HEK293 (cell line): ENCODE measurements around the gene MYLK2.

ENCODE experiments used
- CTCF ChIA-PET: fragments of 350-600 bp; formaldehyde crosslinking; extraction: SDS; loops from one replicate; lab custom pipeline; 2021; ENCODE audit warnings: antibody characterized with exemption; lab: Yijun Ruan, JAX
- POLR2A ChIA-PET: fragments of 300-600 bp; formaldehyde crosslinking; extraction: SDS; loops from one replicate; lab custom pipeline; 2020; ENCODE audit warnings: antibody characterized with exemption, inconsistent platforms; lab: Yijun Ruan, JAX
- H3K27ac ChIP-seq: fragments of 200-500 bp; sonication (Bioruptor generic); 2 replicates; pipeline ENCODE4 v1.5.1; 2014; ENCODE audit warnings: low read depth, low read length, control low read depth, inconsistent platforms; ENCODE audit errors: extremely low read depth
- H3K36me3 ChIP-seq, 2 experiments: fragments of 200-500 bp in 1 of 2; sonication (Bioruptor generic) in 1 of 2; 1 replicate in 1 of 2; 2 replicates in 1 of 2; pipeline ENCODE4 v1.5.1; 2014 to 2017; ENCODE audit warnings: inconsistent platforms in 2 of 2, low read length in 2 of 2; ENCODE audit not compliant: control insufficient read depth in 2 of 2, insufficient read depth in 1 of 2
- H3K4me1 ChIP-seq: fragments of 200-500 bp; sonication (Bioruptor generic); 2 replicates; pipeline ENCODE4 v1.5.1; 2014; ENCODE audit warnings: mild to moderate bottlenecking, low read length, inconsistent platforms; ENCODE audit not compliant: control insufficient read depth, insufficient read depth
- H3K4me3 ChIP-seq: 2 replicates; pipeline ENCODE4 v1.5.1; 2011; ENCODE audit warnings: low read depth, mild to moderate bottlenecking, control low read depth, low read length, moderate library complexity
- H3K9me3 ChIP-seq: fragments of 200-500 bp; sonication (Bioruptor generic); 2 replicates; pipeline ENCODE4 v1.5.1; 2014; ENCODE audit warnings: low read depth, low read length, inconsistent platforms; ENCODE audit not compliant: control insufficient read depth, insufficient read depth
- KLF16 ChIP-seq: fragments of 450-650 bp; formaldehyde crosslinking; IDR thresholded peaks from 2 replicates; pipeline ENCODE4 v1.5.1; 2017; ENCODE audit warnings: missing biosample characterization, missing genetic modification characterization
- ZFP69B ChIP-seq: fragments of 450-650 bp; formaldehyde crosslinking; IDR thresholded peaks from 2 replicates; pipeline ENCODE4 v1.5.1; 2016; ENCODE audit warnings: missing biosample characterization, missing genetic modification characterization
- ZNF23 ChIP-seq: fragments of 450-650 bp; formaldehyde crosslinking; IDR thresholded peaks from 2 replicates; pipeline ENCODE4 v1.5.1; 2016; ENCODE audit warnings: missing biosample characterization, missing genetic modification characterization, borderline replicate concordance
- ZNF366 ChIP-seq: fragments of 450-650 bp; formaldehyde crosslinking; conservative IDR thresholded peaks from 2 replicates; pipeline ENCODE4 v1.5.1; 2016; ENCODE audit warnings: missing biosample characterization, missing genetic modification characterization
- ZNF621 ChIP-seq: fragments of 450-650 bp; formaldehyde crosslinking; IDR thresholded peaks from 2 replicates; pipeline ENCODE4 v1.5.1; 2017; ENCODE audit warnings: missing biosample characterization, missing genetic modification characterization
- ZNF623 ChIP-seq: fragments of 450-650 bp; formaldehyde crosslinking; IDR thresholded peaks from 2 replicates; pipeline ENCODE4 v1.5.1; 2016; ENCODE audit warnings: missing biosample characterization, missing genetic modification characterization
- ZSCAN23 ChIP-seq: fragments of 450-650 bp; formaldehyde crosslinking; IDR thresholded peaks from 2 replicates; pipeline ENCODE4 v1.5.1; 2016; ENCODE audit warnings: missing biosample characterization, missing genetic modification characterization
- TF ChIP-seq, protein P1 (sequence below): fragments of 450-650 bp; IDR thresholded peaks from 2 replicates; pipeline ENCODE4 v1.5.1; 2018; ENCODE audit warnings: missing biosample characterization, missing genetic modification characterization
- TF ChIP-seq, protein P2 (sequence below): fragments of 450-650 bp; IDR thresholded peaks from 2 replicates; pipeline ENCODE4 v1.5.1; 2018; ENCODE audit warnings: missing biosample characterization, mild to moderate bottlenecking, missing genetic modification characterization
- TF ChIP-seq, protein P3 (sequence below): fragments of 450-650 bp; formaldehyde crosslinking; IDR thresholded peaks from 2 replicates; pipeline ENCODE4 v1.5.1; 2016; ENCODE audit warnings: missing biosample characterization, missing genetic modification characterization
- TF ChIP-seq, protein P4 (sequence below): fragments of 450-650 bp; formaldehyde crosslinking; IDR thresholded peaks from 2 replicates; pipeline ENCODE4 v1.5.1; 2016; ENCODE audit warnings: missing biosample characterization, missing genetic modification characterization
- TF ChIP-seq, protein P5 (sequence below): fragments of 450-650 bp; formaldehyde crosslinking; IDR thresholded peaks from 2 replicates; pipeline ENCODE4 v1.5.1; 2016; ENCODE audit warnings: missing biosample characterization, missing genetic modification characterization
- TF ChIP-seq, protein P6 (sequence below): fragments of 450-650 bp; formaldehyde crosslinking; IDR thresholded peaks from 2 replicates; pipeline ENCODE4 v1.5.1; 2016; ENCODE audit warnings: missing biosample characterization, missing genetic modification characterization
- TF ChIP-seq, protein P7 (sequence below): fragments of 450-650 bp; formaldehyde crosslinking; IDR thresholded peaks from 2 replicates; pipeline ENCODE4 v1.5.1; 2016; ENCODE audit warnings: missing biosample characterization, missing genetic modification characterization
- TF ChIP-seq, protein P8 (sequence below): fragments of 450-650 bp; formaldehyde crosslinking; IDR thresholded peaks from 2 replicates; pipeline ENCODE4 v1.5.1; 2016; ENCODE audit warnings: missing biosample characterization, missing genetic modification characterization

MYLK2 gene

DNA sequence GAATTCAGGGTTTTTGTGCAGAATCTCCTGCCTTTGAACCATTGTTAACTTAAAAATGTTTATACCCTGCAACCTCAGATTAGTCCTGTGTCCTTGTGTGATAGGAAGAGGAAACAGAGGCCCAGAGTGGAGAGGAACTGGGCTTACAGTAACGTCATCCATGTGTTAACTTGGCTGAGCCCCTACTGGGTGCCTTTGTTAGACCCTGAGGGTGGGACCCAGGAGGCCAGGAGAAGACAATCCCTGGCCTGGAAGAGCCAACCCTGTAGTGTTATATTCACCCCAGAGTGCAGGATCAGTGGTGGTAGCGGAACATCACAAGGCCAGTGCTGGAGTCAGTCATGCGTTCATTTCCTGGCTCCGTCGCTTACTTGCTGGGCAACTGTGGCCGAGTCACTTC lies 10.6 kb downstream of the MYLK2 start:
- H3K27ac ChIP-seq = no peak overlapping the region
- no peaks in the 10 kb centered on the region for H3K4me1 ChIP-seq
- no peaks in the 10 kb centered on the region for H3K9me3 ChIP-seq
- ChIA-PET POLR2A (no interaction called here), CTCF (interaction anchor here (0.6 to 1.7 kb wide), 3 partner anchors 17 to 201 kb away, joined by 3 to 9 read pairs (median 5); no protein-coding TSS in a partner anchor)
- TF ChIP-seq ZSCAN23 (tag by site-specific recombination) (no peak), ZNF366 (tag by site-specific recombination) (no peak), ZNF23 (tag by site-specific recombination) (no peak)
- TF ChIP-seq, protein P1, sequence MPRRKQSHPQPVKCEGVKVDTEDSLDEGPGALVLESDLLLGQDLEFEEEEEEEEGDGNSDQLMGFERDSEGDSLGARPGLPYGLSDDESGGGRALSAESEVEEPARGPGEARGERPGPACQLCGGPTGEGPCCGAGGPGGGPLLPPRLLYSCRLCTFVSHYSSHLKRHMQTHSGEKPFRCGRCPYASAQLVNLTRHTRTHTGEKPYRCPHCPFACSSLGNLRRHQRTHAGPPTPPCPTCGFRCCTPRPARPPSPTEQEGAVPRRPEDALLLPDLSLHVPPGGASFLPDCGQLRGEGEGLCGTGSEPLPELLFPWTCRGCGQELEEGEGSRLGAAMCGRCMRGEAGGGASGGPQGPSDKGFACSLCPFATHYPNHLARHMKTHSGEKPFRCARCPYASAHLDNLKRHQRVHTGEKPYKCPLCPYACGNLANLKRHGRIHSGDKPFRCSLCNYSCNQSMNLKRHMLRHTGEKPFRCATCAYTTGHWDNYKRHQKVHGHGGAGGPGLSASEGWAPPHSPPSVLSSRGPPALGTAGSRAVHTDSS (tag by site-specific recombination) = no peak
- TF ChIP-seq, protein P2, sequence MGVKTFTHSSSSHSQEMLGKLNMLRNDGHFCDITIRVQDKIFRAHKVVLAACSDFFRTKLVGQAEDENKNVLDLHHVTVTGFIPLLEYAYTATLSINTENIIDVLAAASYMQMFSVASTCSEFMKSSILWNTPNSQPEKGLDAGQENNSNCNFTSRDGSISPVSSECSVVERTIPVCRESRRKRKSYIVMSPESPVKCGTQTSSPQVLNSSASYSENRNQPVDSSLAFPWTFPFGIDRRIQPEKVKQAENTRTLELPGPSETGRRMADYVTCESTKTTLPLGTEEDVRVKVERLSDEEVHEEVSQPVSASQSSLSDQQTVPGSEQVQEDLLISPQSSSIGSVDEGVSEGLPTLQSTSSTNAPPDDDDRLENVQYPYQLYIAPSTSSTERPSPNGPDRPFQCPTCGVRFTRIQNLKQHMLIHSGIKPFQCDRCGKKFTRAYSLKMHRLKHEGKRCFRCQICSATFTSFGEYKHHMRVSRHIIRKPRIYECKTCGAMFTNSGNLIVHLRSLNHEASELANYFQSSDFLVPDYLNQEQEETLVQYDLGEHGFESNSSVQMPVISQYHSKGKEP = no peak
- TF ChIP-seq, protein P3, sequence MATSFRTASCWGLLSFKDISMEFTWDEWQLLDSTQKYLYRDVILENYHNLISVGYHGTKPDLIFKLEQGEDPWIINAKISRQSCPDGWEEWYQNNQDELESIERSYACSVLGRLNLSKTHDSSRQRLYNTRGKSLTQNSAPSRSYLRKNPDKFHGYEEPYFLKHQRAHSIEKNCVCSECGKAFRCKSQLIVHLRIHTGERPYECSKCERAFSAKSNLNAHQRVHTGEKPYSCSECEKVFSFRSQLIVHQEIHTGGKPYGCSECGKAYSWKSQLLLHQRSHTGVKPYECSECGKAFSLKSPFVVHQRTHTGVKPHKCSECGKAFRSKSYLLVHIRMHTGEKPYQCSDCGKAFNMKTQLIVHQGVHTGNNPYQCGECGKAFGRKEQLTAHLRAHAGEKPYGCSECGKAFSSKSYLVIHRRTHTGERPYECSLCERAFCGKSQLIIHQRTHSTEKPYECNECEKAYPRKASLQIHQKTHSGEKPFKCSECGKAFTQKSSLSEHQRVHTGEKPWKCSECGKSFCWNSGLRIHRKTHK = no peak
- TF ChIP-seq, protein P4, sequence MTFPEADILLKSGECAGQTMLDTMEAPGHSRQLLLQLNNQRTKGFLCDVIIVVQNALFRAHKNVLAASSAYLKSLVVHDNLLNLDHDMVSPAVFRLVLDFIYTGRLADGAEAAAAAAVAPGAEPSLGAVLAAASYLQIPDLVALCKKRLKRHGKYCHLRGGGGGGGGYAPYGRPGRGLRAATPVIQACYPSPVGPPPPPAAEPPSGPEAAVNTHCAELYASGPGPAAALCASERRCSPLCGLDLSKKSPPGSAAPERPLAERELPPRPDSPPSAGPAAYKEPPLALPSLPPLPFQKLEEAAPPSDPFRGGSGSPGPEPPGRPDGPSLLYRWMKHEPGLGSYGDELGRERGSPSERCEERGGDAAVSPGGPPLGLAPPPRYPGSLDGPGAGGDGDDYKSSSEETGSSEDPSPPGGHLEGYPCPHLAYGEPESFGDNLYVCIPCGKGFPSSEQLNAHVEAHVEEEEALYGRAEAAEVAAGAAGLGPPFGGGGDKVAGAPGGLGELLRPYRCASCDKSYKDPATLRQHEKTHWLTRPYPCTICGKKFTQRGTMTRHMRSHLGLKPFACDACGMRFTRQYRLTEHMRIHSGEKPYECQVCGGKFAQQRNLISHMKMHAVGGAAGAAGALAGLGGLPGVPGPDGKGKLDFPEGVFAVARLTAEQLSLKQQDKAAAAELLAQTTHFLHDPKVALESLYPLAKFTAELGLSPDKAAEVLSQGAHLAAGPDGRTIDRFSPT (tag by site-specific recombination) = no peak
- no peak overlapping the region for H3K4me3 ChIP-seq
- H3K36me3 ChIP-seq = no peaks in the 10 kb centered on the region

DNA sequence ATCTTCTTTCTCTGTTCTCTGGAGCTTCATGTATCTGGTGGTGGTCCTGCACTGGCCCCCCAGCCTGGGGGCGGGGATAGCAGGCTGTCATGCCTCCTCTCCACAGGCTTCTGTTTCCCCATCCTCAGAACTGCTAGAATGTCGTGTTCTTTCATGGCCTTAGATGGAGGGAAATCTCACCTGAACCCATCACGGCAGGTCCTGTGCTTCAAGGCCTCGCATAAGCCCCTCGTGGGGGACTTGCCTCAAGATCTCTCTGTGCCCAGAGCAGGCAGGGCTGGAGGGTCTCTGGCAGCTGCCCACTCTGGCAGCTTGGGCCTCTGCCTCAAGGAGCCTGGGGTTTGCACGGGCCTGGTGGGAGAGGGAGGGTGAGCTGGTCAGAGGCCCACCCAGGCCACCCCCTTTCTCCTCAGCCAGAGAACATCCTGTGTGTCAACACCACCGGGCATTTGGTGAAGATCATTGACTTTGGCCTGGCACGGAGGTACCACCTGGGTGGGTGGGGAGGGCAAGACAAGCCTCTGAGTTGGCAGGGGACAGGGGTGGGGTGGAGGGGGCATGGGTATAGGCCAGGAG lies 11.3 kb downstream of the MYLK2 start:
- no peak overlapping the region for H3K27ac ChIP-seq

DNA sequence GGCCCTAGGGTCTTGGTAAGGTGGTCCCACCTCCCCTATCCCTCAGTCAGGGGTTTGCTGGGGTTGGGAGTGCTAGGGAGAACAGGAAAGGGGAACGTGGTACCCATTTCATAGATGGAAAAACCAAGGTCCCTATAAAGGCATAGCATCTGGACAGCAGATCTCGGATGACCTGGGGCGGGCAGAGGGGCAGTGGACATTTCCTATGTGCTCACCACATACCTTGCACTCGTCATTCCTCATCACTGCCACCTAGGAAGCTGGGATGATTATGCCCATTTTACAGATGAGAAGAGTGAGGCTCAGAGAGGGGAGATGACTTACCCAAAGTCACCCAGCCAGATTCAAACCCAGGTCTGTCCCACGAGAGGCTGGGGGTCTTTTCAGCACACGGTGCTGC lies 12.1 kb downstream of the MYLK2 start:
- Histone ChIP-seq H3K27ac (no peak overlapping the region), H3K4me3 (no peak overlapping the region), H3K9me3 (no peaks in the 10 kb centered on the region), H3K36me3 (no peaks in the 10 kb centered on the region), H3K4me1 (no peaks in the 10 kb centered on the region)
- CTCF ChIA-PET = interaction anchor here (0.6 to 1.7 kb wide), 5 partner anchors 8 to 227 kb away, joined by 3 to 9 read pairs (median 3); no protein-coding TSS in a partner anchor
- POLR2A ChIA-PET = no interaction called here
- TF ChIP-seq, protein P5, sequence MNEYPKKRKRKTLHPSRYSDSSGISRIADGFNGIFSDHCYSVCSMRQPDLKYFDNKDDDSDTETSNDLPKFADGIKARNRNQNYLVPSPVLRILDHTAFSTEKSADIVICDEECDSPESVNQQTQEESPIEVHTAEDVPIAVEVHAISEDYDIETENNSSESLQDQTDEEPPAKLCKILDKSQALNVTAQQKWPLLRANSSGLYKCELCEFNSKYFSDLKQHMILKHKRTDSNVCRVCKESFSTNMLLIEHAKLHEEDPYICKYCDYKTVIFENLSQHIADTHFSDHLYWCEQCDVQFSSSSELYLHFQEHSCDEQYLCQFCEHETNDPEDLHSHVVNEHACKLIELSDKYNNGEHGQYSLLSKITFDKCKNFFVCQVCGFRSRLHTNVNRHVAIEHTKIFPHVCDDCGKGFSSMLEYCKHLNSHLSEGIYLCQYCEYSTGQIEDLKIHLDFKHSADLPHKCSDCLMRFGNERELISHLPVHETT (tag by site-specific recombination) = no peak
- TF ChIP-seq, protein P6, sequence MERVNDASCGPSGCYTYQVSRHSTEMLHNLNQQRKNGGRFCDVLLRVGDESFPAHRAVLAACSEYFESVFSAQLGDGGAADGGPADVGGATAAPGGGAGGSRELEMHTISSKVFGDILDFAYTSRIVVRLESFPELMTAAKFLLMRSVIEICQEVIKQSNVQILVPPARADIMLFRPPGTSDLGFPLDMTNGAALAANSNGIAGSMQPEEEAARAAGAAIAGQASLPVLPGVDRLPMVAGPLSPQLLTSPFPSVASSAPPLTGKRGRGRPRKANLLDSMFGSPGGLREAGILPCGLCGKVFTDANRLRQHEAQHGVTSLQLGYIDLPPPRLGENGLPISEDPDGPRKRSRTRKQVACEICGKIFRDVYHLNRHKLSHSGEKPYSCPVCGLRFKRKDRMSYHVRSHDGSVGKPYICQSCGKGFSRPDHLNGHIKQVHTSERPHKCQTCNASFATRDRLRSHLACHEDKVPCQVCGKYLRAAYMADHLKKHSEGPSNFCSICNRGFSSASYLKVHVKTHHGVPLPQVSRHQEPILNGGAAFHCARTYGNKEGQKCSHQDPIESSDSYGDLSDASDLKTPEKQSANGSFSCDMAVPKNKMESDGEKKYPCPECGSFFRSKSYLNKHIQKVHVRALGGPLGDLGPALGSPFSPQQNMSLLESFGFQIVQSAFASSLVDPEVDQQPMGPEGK (tag by site-specific recombination) = no peak
- TF ChIP-seq KLF16 (tag by site-specific recombination) (no peak), ZNF623 (no peak), ZFP69B (tag by site-specific recombination) (no peak)
- TF ChIP-seq, protein P7, sequence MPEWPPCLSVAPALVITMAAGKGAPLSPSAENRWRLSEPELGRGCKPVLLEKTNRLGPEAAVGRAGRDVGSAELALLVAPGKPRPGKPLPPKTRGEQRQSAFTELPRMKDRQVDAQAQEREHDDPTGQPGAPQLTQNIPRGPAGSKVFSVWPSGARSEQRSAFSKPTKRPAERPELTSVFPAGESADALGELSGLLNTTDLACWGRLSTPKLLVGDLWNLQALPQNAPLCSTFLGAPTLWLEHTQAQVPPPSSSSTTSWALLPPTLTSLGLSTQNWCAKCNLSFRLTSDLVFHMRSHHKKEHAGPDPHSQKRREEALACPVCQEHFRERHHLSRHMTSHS = no peak
- TF ChIP-seq, protein P8, sequence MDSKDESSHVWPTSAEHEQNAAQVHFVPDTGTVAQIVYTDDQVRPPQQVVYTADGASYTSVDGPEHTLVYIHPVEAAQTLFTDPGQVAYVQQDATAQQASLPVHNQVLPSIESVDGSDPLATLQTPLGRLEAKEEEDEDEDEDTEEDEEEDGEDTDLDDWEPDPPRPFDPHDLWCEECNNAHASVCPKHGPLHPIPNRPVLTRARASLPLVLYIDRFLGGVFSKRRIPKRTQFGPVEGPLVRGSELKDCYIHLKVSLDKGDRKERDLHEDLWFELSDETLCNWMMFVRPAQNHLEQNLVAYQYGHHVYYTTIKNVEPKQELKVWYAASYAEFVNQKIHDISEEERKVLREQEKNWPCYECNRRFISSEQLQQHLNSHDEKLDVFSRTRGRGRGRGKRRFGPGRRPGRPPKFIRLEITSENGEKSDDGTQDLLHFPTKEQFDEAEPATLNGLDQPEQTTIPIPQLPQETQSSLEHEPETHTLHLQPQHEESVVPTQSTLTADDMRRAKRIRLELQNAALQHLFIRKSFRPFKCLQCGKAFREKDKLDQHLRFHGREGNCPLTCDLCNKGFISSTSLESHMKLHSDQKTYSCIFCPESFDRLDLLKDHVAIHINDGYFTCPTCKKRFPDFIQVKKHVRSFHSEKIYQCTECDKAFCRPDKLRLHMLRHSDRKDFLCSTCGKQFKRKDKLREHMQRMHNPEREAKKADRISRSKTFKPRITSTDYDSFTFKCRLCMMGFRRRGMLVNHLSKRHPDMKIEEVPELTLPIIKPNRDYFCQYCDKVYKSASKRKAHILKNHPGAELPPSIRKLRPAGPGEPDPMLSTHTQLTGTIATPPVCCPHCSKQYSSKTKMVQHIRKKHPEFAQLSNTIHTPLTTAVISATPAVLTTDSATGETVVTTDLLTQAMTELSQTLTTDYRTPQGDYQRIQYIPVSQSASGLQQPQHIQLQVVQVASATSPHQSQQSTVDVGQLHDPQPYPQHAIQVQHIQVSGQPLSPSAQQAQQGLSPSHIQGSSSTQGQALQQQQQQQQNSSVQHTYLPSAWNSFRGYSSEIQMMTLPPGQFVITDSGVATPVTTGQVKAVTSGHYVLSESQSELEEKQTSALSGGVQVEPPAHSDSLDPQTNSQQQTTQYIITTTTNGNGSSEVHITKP (tag by site-specific recombination) = no peak

More for the DNA sequence above, 11.3 kb downstream of the MYLK2 start:
- TF ChIP-seq ZNF621 (tag by site-specific recombination) = no peak
- Histone ChIP-seq H3K36me3 (no peaks in the 10 kb centered on the region), H3K9me3 (no peaks in the 10 kb centered on the region), H3K4me1 (no peaks in the 10 kb centered on the region), H3K4me3 (no peak overlapping the region)
- ChIA-PET POLR2A (no interaction called here), CTCF (interaction anchor here (0.5 to 1.7 kb wide), 6 partner anchors 8 to 226 kb away, joined by 3 to 9 read pairs (median 3); no protein-coding TSS in a partner anchor)
